Kidney epithelial cell (primary cell): ENCODE data around the gene SLC43A3. TPM values are rescaled to one million over a fixed set of nuclear protein-coding genes. Genes with fewer than 3 reads are reported as not detected.

Experiments used
- total RNA-seq: library from RNA; depleted of rRNA; stranded (reverse); fragments of >200 nt; gene quantifications from 2 replicates; pipeline ENCODE4 v1.2.3, GENCODE V29; 2015

SLC43A3 gene
- total RNA-seq, 1 donor from 2014 or later, result 108 TPM

Other genes starting within 250 kb of the SLC43A3 start
- gene LRRC55, start 245.2 kb downstream of the SLC43A3 start, total RNA-seq, result under 0.01 and 0.04 TPM in 2 replicates
- not detected in 2 replicates for gene APLNR, start 189.9 kb downstream of the SLC43A3 start, total RNA-seq
- 91.1 and 93.2 TPM in 2 replicates for gene TNKS1BP1, start 102.2 kb downstream of the SLC43A3 start, total RNA-seq
- gene SSRP1, start 91.2 kb downstream of the SLC43A3 start, total RNA-seq, result 129 and 156 TPM in 2 replicates
- gene P2RX3, start 88.8 kb downstream of the SLC43A3 start, total RNA-seq, result not detected in 2 replicates
- gene PRG3, start 46.0 kb downstream of the SLC43A3 start, total RNA-seq, result not detected in 2 replicates
- gene PRG2, start 36.5 kb downstream of the SLC43A3 start, total RNA-seq, result 0.33 TPM in 1 of 2 replicates, not detected in the other
- gene RTN4RL2, start 33.4 kb upstream of the SLC43A3 start, total RNA-seq, result 0.48 and 0.67 TPM in 2 replicates
- gene SLC43A1, start 88.6 kb upstream of the SLC43A3 start, total RNA-seq, result 12.5 and 16.7 TPM in 2 replicates
- 49.6 and 66.4 TPM in 2 replicates for gene TIMM10, start 103.6 kb upstream of the SLC43A3 start, total RNA-seq
- gene SMTNL1, start 110.5 kb upstream of the SLC43A3 start, total RNA-seq, result not detected in 2 replicates
- gene UBE2L6, start 140.6 kb upstream of the SLC43A3 start, total RNA-seq, result 44.0 and 47.1 TPM in 2 replicates
- 18.2 and 21.6 TPM in 2 replicates for gene SERPING1, start 170.6 kb upstream of the SLC43A3 start, total RNA-seq
- 1.4 TPM in 1 of 2 replicates, not detected in the other for gene YPEL4, start 222.8 kb upstream of the SLC43A3 start, total RNA-seq
- gene CLP1, start 230.6 kb upstream of the SLC43A3 start, total RNA-seq, result 17.7 and 20.7 TPM in 2 replicates
- gene ZDHHC5, start 241.0 kb upstream of the SLC43A3 start, total RNA-seq, result 62.4 and 69.2 TPM in 2 replicates